ENCODE measurements around the gene KLHL4.

DNA sequence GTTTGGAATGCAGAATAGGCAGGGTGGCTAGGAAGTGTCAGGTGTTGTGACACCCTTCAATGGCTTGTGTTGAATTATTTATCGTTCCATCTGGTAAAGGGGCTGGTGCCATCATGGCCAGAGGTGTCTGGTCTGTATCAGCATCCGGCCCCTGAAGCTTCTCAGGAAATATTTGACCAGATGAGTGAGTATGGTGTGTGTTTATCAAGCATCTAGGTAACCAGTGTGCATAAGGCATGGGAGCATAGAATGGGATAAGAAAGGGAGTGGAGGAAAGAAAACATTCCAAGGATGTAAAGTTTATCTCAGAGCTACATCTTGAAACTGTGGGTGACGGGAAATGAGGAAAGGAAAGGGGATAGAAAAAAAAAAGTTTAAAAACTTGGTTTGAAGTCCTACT lies 109.4 kb downstream of the KLHL4 start:
- TF ChIP-seq YY1 (IDR thresholded peaks at IDR 0.05; ENCODE audit: low read depth) (no peak), CREB1 (IDR thresholded peaks at IDR 0.05; ENCODE audit: low read depth) (no peak), FOXM1 (IDR thresholded peaks at IDR 0.05; ENCODE audit: borderline replicate concordance, low read depth) (no peak), ZBTB7A (IDR thresholded peaks at IDR 0.05; ENCODE audit: low read depth) (no peak), TEAD4 (IDR thresholded peaks at IDR 0.05) (no peak)
- TF ChIP-seq, protein P1, sequence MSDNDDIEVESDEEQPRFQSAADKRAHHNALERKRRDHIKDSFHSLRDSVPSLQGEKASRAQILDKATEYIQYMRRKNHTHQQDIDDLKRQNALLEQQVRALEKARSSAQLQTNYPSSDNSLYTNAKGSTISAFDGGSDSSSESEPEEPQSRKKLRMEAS (IDR thresholded peaks at IDR 0.05), result no peak

All from Ishikawa (cell line).